Ovary (tissue), 3 donors: ENCODE data around the gene OBSCN.

ENCODE experiments used
- EP300 ChIP-seq: sonication (generic); formaldehyde crosslinking; IDR thresholded peaks from one replicate; pipeline ENCODE4 v1.6.1; 2017; ENCODE audit warnings: antibody characterized with exemption
- POLR2A ChIP-seq: fragments of 450-650 bp; IDR thresholded peaks from one replicate; pipeline ENCODE4 v1.6.1; 2017; ENCODE audit warnings: antibody characterized with exemption, mild to moderate bottlenecking, moderate library complexity
- TF ChIP-seq, protein P1 (sequence below), 3 donors: fragments of 450-650 bp in 2 of 3; fragments of 200-600 bp in 1 of 3; IDR thresholded peaks; one replicate each; pipeline versions ENCODE4 v1.5.1 to v1.8.0; 2016 to 2022; ENCODE audit warnings: antibody characterized with exemption in 3 of 3, mild to moderate bottlenecking in 1 of 3
- donor health status: DM: no; HTN: no; CAD: no.

GRCh38 chr1:228341450-228341813, 133.6 kb downstream of the OBSCN start:
- TF ChIP-seq, protein P1, sequence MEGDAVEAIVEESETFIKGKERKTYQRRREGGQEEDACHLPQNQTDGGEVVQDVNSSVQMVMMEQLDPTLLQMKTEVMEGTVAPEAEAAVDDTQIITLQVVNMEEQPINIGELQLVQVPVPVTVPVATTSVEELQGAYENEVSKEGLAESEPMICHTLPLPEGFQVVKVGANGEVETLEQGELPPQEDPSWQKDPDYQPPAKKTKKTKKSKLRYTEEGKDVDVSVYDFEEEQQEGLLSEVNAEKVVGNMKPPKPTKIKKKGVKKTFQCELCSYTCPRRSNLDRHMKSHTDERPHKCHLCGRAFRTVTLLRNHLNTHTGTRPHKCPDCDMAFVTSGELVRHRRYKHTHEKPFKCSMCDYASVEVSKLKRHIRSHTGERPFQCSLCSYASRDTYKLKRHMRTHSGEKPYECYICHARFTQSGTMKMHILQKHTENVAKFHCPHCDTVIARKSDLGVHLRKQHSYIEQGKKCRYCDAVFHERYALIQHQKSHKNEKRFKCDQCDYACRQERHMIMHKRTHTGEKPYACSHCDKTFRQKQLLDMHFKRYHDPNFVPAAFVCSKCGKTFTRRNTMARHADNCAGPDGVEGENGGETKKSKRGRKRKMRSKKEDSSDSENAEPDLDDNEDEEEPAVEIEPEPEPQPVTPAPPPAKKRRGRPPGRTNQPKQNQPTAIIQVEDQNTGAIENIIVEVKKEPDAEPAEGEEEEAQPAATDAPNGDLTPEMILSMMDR (IDR thresholded peaks at IDR 0.05) = no peak
- TF ChIP-seq POLR2A = no peak
- no peak for TF ChIP-seq EP300
